Measurements from ENCODE around the gene SLCO4A1.

GRCh38 chr20:62679978-62680589 lies 37.8 kb downstream of the SLCO4A1 start:
- TF ChIP-seq CTCF (conservative IDR thresholded peaks at IDR 0.05; ENCODE audit: low read depth, low read length) (0 out of 2 replicates have a peak, but pooled peaks have one; percentile 27), EZH2 (IDR thresholded peaks at IDR 0.05; ENCODE audit: low read length, unreplicated experiment) (no peak), EZH2phosphoT487 (IDR thresholded peaks at IDR 0.05; ENCODE audit: borderline replicate concordance, low read length) (no peak)
